ENCODE data around the gene SSTR3.

- no peak for TF ChIP-seq CTCF (IDR thresholded peaks at IDR 0.05; ENCODE audit: low read depth, low read length, poor library complexity, severe bottlenecking)
- TF ChIP-seq EZH2phosphoT487 (IDR thresholded peaks at IDR 0.05; ENCODE audit: borderline replicate concordance, low read length), result no peak
Measured at GRCh38 chr22:37245740-37246139, 33.5 kb upstream of the SSTR3 start.

Measured in DOHH2 (cell line).